Right lobe of liver (tissue), 6 donors: ENCODE results near the gene PTPRN2. TPM values are rescaled to one million over a fixed set of nuclear protein-coding genes. Genes with fewer than 3 reads are reported as not detected.

ENCODE experiments used
- ATAC-seq, 4 donors: fragments of 200-7000 bp; cut with Tn5 transposase; one replicate each; pipeline ENCODE4 v1.9.1; 2020; ENCODE audit warnings: mild to moderate bottlenecking in 4 of 4, moderate library complexity in 4 of 4
- DNase-seq, 3 donors: peaks; one replicate each; pipeline ENCODE4 v3.0.0-alpha.2; 2020
- H3K27ac ChIP-seq, 3 donors: fragments of 200-600 bp; one replicate each; pipeline ENCODE4 v1.8.0; 2022
- H3K27me3 ChIP-seq, 2 donors: fragments of 200-600 bp; one replicate each; pipeline ENCODE4 v1.8.0; 2022
- H3K36me3 ChIP-seq, 4 donors: fragments of 200-600 bp; sonication (generic) in 1 of 4; one replicate each; pipeline versions ENCODE4 v1.5.1 to v1.8.0; 2017 to 2022; ENCODE audit warnings: control low read depth in 1 of 4
- H3K4me1 ChIP-seq, 4 donors: fragments of 200-600 bp; sonication (generic) in 1 of 4; one replicate each; pipeline versions ENCODE4 v1.5.1 to v1.8.0; 2017 to 2022; ENCODE audit warnings: control low read depth in 1 of 4
- H3K4me3 ChIP-seq, 3 donors: fragments of 200-600 bp; one replicate each; pipeline ENCODE4 v1.8.0; 2022
- H3K9me3 ChIP-seq, 4 donors: fragments of 200-600 bp; sonication (generic) in 1 of 4; one replicate each; pipeline versions ENCODE4 v1.5.1 to v1.8.0; 2017 to 2022; ENCODE audit warnings: control low read depth in 1 of 4
- POLR2A ChIP-seq: fragments of 450-650 bp; IDR thresholded peaks from one replicate; pipeline ENCODE4 v1.6.1; 2017; ENCODE audit warnings: antibody characterized with exemption, mild to moderate bottlenecking
- WGBS: methylation state at CpG from one replicate; pipeline ENCODE4 v1.1.6; 2018; ENCODE audit warnings: low coverage, low lambda C conversion rate; ENCODE audit not compliant: insufficient coverage; ENCODE audit errors: missing lambda C conversion rate; 5-methylcytosine and 5-hydroxymethylcytosine counted together
- intact Hi-C, 2 donors: fragments of 100-400 bp; cut with DNase I; formaldehyde crosslinking; loops; one replicate each; pipeline versions ENCODE4 v1.11.2 to v1.14.1; 2022
- total RNA-seq, 6 experiments: library from RNA; depleted of rRNA in 2 of 6; stranded (reverse); fragments of >200 nt in 2 of 6; fragmentation: NEBNext Ultra II Directional in 3 of 6; extraction: Animal tissue kit (Norgen Biotek cat#: 25700) in 3 of 6; gene quantifications; one replicate each; pipeline versions ENCODE4 v1.1.0 to v1.2.4, GENCODE V29; 2016 to 2023
- TF ChIP-seq, protein P1 (sequence below), 4 donors: fragments of 200-600 bp in 3 of 4; fragments of 450-650 bp in 1 of 4; IDR thresholded peaks; one replicate each; pipeline versions ENCODE4 v1.5.1 to v1.8.0; 2016 to 2022; ENCODE audit warnings: antibody characterized with exemption in 4 of 4, mild to moderate bottlenecking in 2 of 4
- donor health status: DM: no; HTN: yes; CAD: no.
- donor health status: DM: no; HTN: no; CAD: no.
- donor health status: DM: no; HTN: no; CAD: no.
- donor health status: DM: no; HTN: yes; CAD: no.
- donor health status: DM: no; HTN: yes; CAD: no.

Gene PTPRN2
- total RNA-seq, 6 experiments from 2014 or later = 0.15 to 0.87 (median 0.67) TPM

DNA sequence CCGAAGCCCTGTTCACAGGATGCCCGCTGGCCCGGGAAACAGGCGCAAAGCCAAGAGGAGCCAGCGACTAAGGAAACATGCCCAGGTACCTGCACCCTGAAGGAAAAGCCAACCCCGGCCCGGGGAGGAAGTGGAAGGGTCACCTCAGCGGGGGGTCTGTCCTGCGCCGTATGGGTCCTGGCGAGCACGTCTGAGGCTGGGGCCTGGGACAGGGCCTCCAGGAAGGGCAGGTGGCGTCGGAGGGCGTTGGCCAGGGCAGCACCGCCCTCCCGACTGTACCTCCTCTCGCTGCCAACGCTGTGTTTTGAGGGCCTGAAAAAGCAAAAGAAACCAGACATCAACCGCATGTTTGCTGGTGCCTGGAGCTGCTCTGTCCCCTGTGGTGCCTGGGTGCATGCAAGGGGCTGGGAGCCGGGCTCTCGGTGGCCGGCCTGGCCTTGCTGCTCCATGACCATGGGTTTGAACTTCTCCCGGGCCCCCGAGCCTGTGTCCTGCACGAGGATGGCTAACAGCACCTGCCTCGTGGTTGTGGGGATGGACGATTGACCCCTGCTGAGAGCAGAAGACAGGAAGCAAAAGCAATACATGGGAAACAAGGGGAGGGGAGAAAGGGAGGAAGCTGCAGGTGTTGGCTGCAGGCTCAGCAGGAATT lies 395.3 kb downstream of the PTPRN2 start:
- no peaks in the 10 kb centered on the region for H3K36me3 ChIP-seq
- intact Hi-C loops = no loop called here
- ATAC-seq (no peak), DNase-seq (no peak)
- H3K4me1 ChIP-seq = no peaks in the 10 kb centered on the region
- H3K4me3 ChIP-seq = no peak overlapping the region
- H3K27ac ChIP-seq = no peak overlapping the region
- 77% methylated on average over 19 of the region's 28 CpGs for WGBS
- no peaks in the 10 kb centered on the region for H3K27me3 ChIP-seq
- H3K9me3 ChIP-seq = no peaks in the 10 kb centered on the region
- no peak for TF ChIP-seq POLR2A
- TF ChIP-seq, protein P1, sequence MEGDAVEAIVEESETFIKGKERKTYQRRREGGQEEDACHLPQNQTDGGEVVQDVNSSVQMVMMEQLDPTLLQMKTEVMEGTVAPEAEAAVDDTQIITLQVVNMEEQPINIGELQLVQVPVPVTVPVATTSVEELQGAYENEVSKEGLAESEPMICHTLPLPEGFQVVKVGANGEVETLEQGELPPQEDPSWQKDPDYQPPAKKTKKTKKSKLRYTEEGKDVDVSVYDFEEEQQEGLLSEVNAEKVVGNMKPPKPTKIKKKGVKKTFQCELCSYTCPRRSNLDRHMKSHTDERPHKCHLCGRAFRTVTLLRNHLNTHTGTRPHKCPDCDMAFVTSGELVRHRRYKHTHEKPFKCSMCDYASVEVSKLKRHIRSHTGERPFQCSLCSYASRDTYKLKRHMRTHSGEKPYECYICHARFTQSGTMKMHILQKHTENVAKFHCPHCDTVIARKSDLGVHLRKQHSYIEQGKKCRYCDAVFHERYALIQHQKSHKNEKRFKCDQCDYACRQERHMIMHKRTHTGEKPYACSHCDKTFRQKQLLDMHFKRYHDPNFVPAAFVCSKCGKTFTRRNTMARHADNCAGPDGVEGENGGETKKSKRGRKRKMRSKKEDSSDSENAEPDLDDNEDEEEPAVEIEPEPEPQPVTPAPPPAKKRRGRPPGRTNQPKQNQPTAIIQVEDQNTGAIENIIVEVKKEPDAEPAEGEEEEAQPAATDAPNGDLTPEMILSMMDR (IDR thresholded peaks at IDR 0.05) = no peak

DNA sequence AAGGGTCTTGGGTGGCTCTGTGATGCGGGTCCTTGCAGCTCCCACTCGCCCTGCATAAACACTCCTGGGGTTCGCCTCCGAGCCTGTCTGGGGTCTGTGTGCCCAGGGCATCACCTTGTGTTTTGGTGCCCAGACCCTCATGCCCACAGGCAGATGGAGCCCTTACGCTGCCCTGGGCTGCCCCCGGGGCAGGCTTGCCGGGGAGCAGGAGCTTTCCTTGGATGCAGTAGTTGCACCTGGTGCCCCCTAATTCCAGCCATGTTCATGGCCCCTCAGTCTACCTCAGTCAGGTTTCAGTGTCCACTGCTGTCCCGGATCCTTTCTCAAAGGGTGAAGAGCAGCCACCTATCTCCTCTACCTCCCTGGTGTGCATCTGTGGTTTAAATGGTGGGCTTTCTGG lies 396.0 kb downstream of the PTPRN2 start:
- no peaks in the 10 kb centered on the region for H3K9me3 ChIP-seq
- intact Hi-C loops = no loop called here
- no peaks in the 10 kb centered on the region for H3K4me1 ChIP-seq
- WGBS = 88% methylated on average over 1 of the region's 8 CpGs
- no peaks in the 10 kb centered on the region for H3K27me3 ChIP-seq
- H3K27ac ChIP-seq = no peak overlapping the region
- ATAC-seq (no peak), DNase-seq (no peak)
- no peak overlapping the region for H3K4me3 ChIP-seq
- TF ChIP-seq, protein P1 (IDR thresholded peaks at IDR 0.05) = no peak
- no peak for TF ChIP-seq POLR2A
- H3K36me3 ChIP-seq = no peaks in the 10 kb centered on the region

DNA sequence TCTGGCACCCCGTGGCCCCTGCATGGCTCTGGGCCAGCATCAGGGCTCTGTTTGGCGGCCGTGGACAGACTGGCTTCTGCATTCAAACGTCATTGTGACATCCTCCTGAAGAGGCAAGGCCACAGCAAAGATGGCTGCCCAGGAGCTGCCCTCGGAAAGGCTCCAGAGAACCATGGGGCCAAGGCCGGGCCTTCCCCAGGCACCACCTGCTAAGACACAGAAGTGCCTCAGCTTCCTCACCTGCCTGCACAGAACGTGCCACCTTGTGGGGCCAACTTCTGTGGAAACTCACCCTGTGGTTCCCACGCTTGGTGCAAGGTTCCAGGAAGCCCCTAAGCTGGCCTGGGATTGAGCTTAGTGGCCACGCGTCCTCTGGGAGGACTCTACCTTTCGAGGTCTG lies 396.9 kb downstream of the PTPRN2 start:
- Histone ChIP-seq H3K4me3 (no peak overlapping the region), H3K27me3 (no peaks in the 10 kb centered on the region), H3K9me3 (no peaks in the 10 kb centered on the region), H3K36me3 (no peaks in the 10 kb centered on the region), H3K4me1 (no peaks in the 10 kb centered on the region), H3K27ac (no peak overlapping the region)
- TF ChIP-seq, protein P1 (IDR thresholded peaks at IDR 0.05) = no peak
- no peak for TF ChIP-seq POLR2A
- WGBS = no CpG with 5 or more reads among the region's 11 CpGs
- DNase-seq = no peak
- intact Hi-C loops = no loop called here
- no peak for ATAC-seq

DNA sequence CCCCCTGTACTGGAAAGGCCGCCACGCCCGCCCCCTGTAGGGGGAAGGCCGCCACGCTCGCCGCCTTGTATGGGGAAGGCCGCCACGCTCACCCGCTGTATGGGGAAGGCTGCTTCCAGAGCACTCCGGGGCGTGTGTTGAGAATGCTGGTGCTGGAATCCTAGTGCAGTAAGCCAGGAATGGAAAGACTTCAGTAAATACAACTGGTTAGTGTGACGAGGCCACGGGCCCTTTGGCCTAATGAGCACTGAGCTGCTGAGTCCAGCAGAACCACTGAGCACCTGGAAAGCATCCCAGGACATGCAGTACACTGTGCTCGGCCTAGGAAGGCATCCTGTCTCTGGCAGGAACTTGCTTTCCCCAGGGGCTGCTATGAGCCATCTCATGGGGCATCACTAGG lies 398.9 kb downstream of the PTPRN2 start:
- no peaks in the 10 kb centered on the region for H3K27me3 ChIP-seq
- no peak overlapping the region for H3K4me3 ChIP-seq
- TF ChIP-seq, protein P1 (IDR thresholded peaks at IDR 0.05) = no peak
- TF ChIP-seq POLR2A = no peak
- intact Hi-C loops = no loop called here
- H3K9me3 ChIP-seq = no peaks in the 10 kb centered on the region
- DNase-seq (no peak), ATAC-seq (no peak)
- WGBS = 96% methylated on average over 5 of the region's 15 CpGs
- no peaks in the 10 kb centered on the region for H3K4me1 ChIP-seq
- H3K27ac ChIP-seq = no peak overlapping the region
- H3K36me3 ChIP-seq = no peaks in the 10 kb centered on the region

DNA sequence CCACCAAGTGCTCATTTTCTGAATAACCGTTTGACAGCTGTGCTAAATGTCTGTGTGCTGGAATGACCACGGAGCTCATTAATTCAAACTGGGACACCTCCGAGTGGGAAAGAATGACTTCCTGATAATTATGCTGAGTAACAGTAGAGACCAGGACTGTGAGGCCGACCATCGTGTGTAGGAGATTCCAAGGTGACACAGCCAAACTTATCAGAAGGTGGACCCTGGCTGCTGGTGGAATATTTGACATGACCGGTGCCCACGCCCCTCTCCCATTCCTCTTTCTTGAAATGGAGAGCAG lies 400.0 kb downstream of the PTPRN2 start:
- H3K4me1 ChIP-seq = no peaks in the 10 kb centered on the region
- no peak for TF ChIP-seq POLR2A
- TF ChIP-seq, protein P1 (IDR thresholded peaks at IDR 0.05) = no peak
- DNase-seq (no peak), ATAC-seq (no peak)
- no peak overlapping the region for H3K4me3 ChIP-seq
- intact Hi-C loops = no loop called here
- WGBS = 57% methylated on average over 6 of the region's 7 CpGs
- H3K27me3 ChIP-seq = no peaks in the 10 kb centered on the region
- no peaks in the 10 kb centered on the region for H3K36me3 ChIP-seq
- no peak overlapping the region for H3K27ac ChIP-seq
- no peaks in the 10 kb centered on the region for H3K9me3 ChIP-seq
